Neural cell (in vitro differentiated cells): ENCODE results near the gene CANX. TPM values are rescaled to one million over a fixed set of nuclear protein-coding genes. Genes with fewer than 3 reads are reported as not detected.

Experiments
- H2AFZ ChIP-seq: fragments of 200-600, 300-800 bp; sonication (generic), shearing (Covaris generic); 2 replicates; pipeline ENCODE4 v1.6.0; 2014; ENCODE audit warnings: low read depth, mild to moderate bottlenecking, antibody characterized with exemption, low read length, moderate library complexity
- H3F3A ChIP-seq: fragments of 200-600 bp; shearing (Covaris generic); 2 replicates; pipeline ENCODE4 v1.6.1; 2016; ENCODE audit warnings: mild to moderate bottlenecking, moderate library complexity, mixed read lengths, antibody characterized with exemption, low read length; ENCODE audit not compliant: insufficient read depth, poor library complexity, severe bottlenecking
- H3K27ac ChIP-seq: fragments of 200-600, 300-800 bp; sonication (generic), shearing (Covaris generic); 2 replicates; pipeline ENCODE4 v1.5.1; 2014; ENCODE audit warnings: mild to moderate bottlenecking, low read length, moderate library complexity
- H3K27me3 ChIP-seq: fragments of 300-800, 200-600 bp; sonication (generic), shearing (Covaris generic); 2 replicates; pipeline ENCODE4 v1.6.0; 2014; ENCODE audit warnings: mild to moderate bottlenecking, low read depth, low read length, moderate library complexity; ENCODE audit not compliant: insufficient read depth
- H3K36me3 ChIP-seq: fragments of 300-800, 200-600 bp; sonication (generic), shearing (Covaris generic); 2 replicates; pipeline ENCODE4 v1.5.1; 2014; ENCODE audit warnings: mild to moderate bottlenecking, antibody characterized with exemption, low read length, moderate library complexity; ENCODE audit not compliant: insufficient read depth
- H3K4me2 ChIP-seq: fragments of 300-800, 200-600 bp; sonication (generic), shearing (Covaris generic); 2 replicates; pipeline ENCODE4 v1.6.0; 2014; ENCODE audit warnings: mild to moderate bottlenecking, low read length
- H3K4me3 ChIP-seq: fragments of 300-800, 200-600 bp; sonication (generic), shearing (Covaris generic); 2 replicates; pipeline ENCODE4 v1.5.1; 2014; ENCODE audit warnings: mild to moderate bottlenecking, low read length, moderate library complexity
- H3K79me2 ChIP-seq: fragments of 200-600 bp; shearing (Covaris generic); replicated peaks from 2 replicates; pipeline ENCODE4 v1.6.0; 2014; ENCODE audit warnings: mild to moderate bottlenecking, low read length, moderate library complexity; ENCODE audit not compliant: insufficient read depth
- H3K9ac ChIP-seq: fragments of 300-800, 200-600 bp; sonication (generic), shearing (Covaris generic); 2 replicates; pipeline ENCODE4 v1.6.1; 2016; ENCODE audit warnings: mild to moderate bottlenecking, low read length, mixed read lengths
- H3K9me2 ChIP-seq: fragments of 200-600 bp; shearing (Covaris generic); 2 replicates; pipeline ENCODE4 v1.6.1; 2016; ENCODE audit warnings: mild to moderate bottlenecking, low read length, mixed read lengths; ENCODE audit not compliant: insufficient read depth
- H3K9me3 ChIP-seq: fragments of 200-600, 300-800 bp; sonication (generic), shearing (Covaris generic); 2 replicates; pipeline ENCODE4 v1.6.1; 2016; ENCODE audit warnings: mild to moderate bottlenecking, mixed run types, low read length, moderate library complexity, mixed read lengths
- H4K20me1 ChIP-seq: fragments of 200-600 bp; shearing (Covaris generic); 2 replicates; pipeline ENCODE4 v1.6.1; 2016; ENCODE audit warnings: mild to moderate bottlenecking, mixed run types; ENCODE audit not compliant: insufficient read depth
- CTCF ChIP-seq: fragments of 450-650 bp; IDR thresholded peaks from 2 replicates; pipeline ENCODE4 v1.5.1; 2014; ENCODE audit warnings: antibody characterized with exemption, mild to moderate bottlenecking, moderate library complexity; ENCODE audit not compliant: poor library complexity, severe bottlenecking
- EP300 ChIP-seq: fragments of 450-650 bp; conservative IDR thresholded peaks from 2 replicates; pipeline ENCODE4 v1.6.1; 2014; ENCODE audit warnings: antibody characterized with exemption, mild to moderate bottlenecking, moderate library complexity; ENCODE audit not compliant: poor library complexity, severe bottlenecking
- EZH2 ChIP-seq: fragments of 200-600, 300-800 bp; shearing (Covaris generic), sonication (generic); IDR thresholded peaks from 2 replicates; pipeline ENCODE4 v1.6.1; 2014; ENCODE audit warnings: antibody characterized with exemption, low read length, borderline replicate concordance, mild to moderate bottlenecking; ENCODE audit not compliant: insufficient read depth, poor library complexity, severe bottlenecking
- MXI1 ChIP-seq: fragments of 450-650 bp; conservative IDR thresholded peaks from 2 replicates; pipeline ENCODE4 v1.6.1; 2014; ENCODE audit warnings: antibody characterized with exemption, mild to moderate bottlenecking; ENCODE audit not compliant: poor library complexity, severe bottlenecking
- POLR2AphosphoS5 ChIP-seq: IDR thresholded peaks from 2 replicates; pipeline ENCODE4 v1.6.1; 2012
- RAD21 ChIP-seq: fragments of 450-650 bp; conservative IDR thresholded peaks from 2 replicates; pipeline ENCODE4 v1.6.1; 2014; ENCODE audit warnings: antibody characterized with exemption, mild to moderate bottlenecking, moderate library complexity
- REST ChIP-seq: IDR thresholded peaks from 2 replicates; pipeline ENCODE4 v1.6.1; 2012; ENCODE audit warnings: borderline replicate concordance
- SMC3 ChIP-seq: fragments of 450-650 bp; conservative IDR thresholded peaks from 2 replicates; pipeline ENCODE4 v1.6.1; 2014; ENCODE audit warnings: antibody characterized with exemption, mild to moderate bottlenecking, moderate library complexity; ENCODE audit not compliant: poor library complexity
- TAF1 ChIP-seq: IDR thresholded peaks from 2 replicates; pipeline ENCODE4 v1.6.1; 2012; ENCODE audit warnings: low read depth
- polyA plus RNA-seq: library from polyadenylated mRNA; depleted of rRNA; stranded (reverse); fragments of >200 nt; gene quantifications from 2 replicates; pipeline ENCODE4 v1.2.3, GENCODE V29; 2014

CANX gene
- polyA plus RNA-seq, 1 donor from 2014 or later, result 232 TPM

GRCh38 chr5:179778591-179778990 is 79.8 kb downstream of the CANX start:
- H3K9ac ChIP-seq, result no peak overlapping the region
- H3K4me3 ChIP-seq, result no peak overlapping the region
- no peak overlapping the region for H3K27ac ChIP-seq
- no peak overlapping the region for H3K4me2 ChIP-seq
- TF ChIP-seq EZH2, result no peak
- TF ChIP-seq RAD21, result no peak
- no peak for TF ChIP-seq CTCF
- no peak for TF ChIP-seq MXI1
- TF ChIP-seq TAF1, result no peak
- TF ChIP-seq POLR2AphosphoS5, result no peak
- TF ChIP-seq SMC3, result no peak
- no peak for TF ChIP-seq REST
- TF ChIP-seq EP300, result no peak
- H3K79me2 ChIP-seq, result no peaks in the 10 kb centered on the region
- no peaks in the 10 kb centered on the region for H3K36me3 ChIP-seq
- no peaks in the 10 kb centered on the region for H3K27me3 ChIP-seq
- H3K9me2 ChIP-seq, result no peaks in the 10 kb centered on the region
- H2AFZ ChIP-seq, result no peak overlapping the region
- no peaks in the 10 kb centered on the region for H3F3A ChIP-seq
- H4K20me1 ChIP-seq, result no peaks in the 10 kb centered on the region
- H3K9me3 ChIP-seq, result no peaks in the 10 kb centered on the region

- Histone ChIP-seq H3K9me3 (no peaks in the 10 kb centered on the region), H3K9me2 (no peaks in the 10 kb centered on the region), H2AFZ (no peak overlapping the region), H3K27me3 (no peaks in the 10 kb centered on the region), H3K4me3 (no peak overlapping the region), H4K20me1 (no peaks in the 10 kb centered on the region), H3K79me2 (no peaks in the 10 kb centered on the region), H3F3A (no peaks in the 10 kb centered on the region), H3K9ac (no peak overlapping the region), H3K27ac (no peak overlapping the region), H3K4me2 (no peak overlapping the region), H3K36me3 (no peaks in the 10 kb centered on the region)
- TF ChIP-seq MXI1 (no peak), EP300 (no peak), SMC3 (no peak), CTCF (no peak), POLR2AphosphoS5 (no peak), RAD21 (no peak), TAF1 (no peak), REST (no peak), EZH2 (no peak)
Measured at GRCh38 chr5:179779826-179780225, 81.1 kb downstream of the CANX start.
